Osteocyte (in vitro differentiated cells): ENCODE results near the gene COPS4. TPM values are rescaled to one million over a fixed set of nuclear protein-coding genes. Genes with fewer than 3 reads are reported as not detected.
"Not testable (repeated sequence)": the region's sequence is repeated elsewhere in the genome, so short reads cannot be mapped to it uniquely, and the experiment has no call there.

ENCODE experiments used
- DNase-seq: peaks from one replicate; pipeline ENCODE4 v3.0.0; 2021; ENCODE audit warnings: mixed read lengths; ENCODE audit not compliant: unreplicated experiment; ENCODE audit errors: extremely low spot score
- H3K27ac Mint-ChIP-seq: one replicate; pipeline ENCODE4 v1.8.0; 2021; ENCODE audit warnings: mild to moderate bottlenecking, mixed read lengths; ENCODE audit not compliant: unreplicated experiment
- H3K27me3 Mint-ChIP-seq: one replicate; pipeline ENCODE4 v1.8.0; 2021; ENCODE audit warnings: mixed read lengths; ENCODE audit not compliant: unreplicated experiment
- H3K36me3 Mint-ChIP-seq: one replicate; pipeline ENCODE4 v1.8.0; 2021; ENCODE audit warnings: mixed read lengths; ENCODE audit not compliant: unreplicated experiment
- H3K4me1 Mint-ChIP-seq: one replicate; pipeline ENCODE4 v1.8.0; 2021; ENCODE audit warnings: mixed read lengths; ENCODE audit not compliant: unreplicated experiment
- H3K4me3 Mint-ChIP-seq: one replicate; pipeline ENCODE4 v1.8.0; 2021; ENCODE audit warnings: mild to moderate bottlenecking, moderate library complexity, mixed read lengths; ENCODE audit not compliant: unreplicated experiment
- H3K9me3 Mint-ChIP-seq: one replicate; pipeline ENCODE4 v1.8.0; 2021; ENCODE audit warnings: mixed read lengths; ENCODE audit not compliant: unreplicated experiment
- CTCF ChIP-seq: fragments of 200-600 bp; sonication (generic); IDR thresholded peaks from 2 replicates; pipeline ENCODE4 v1.5.0; 2021; ENCODE audit warnings: antibody characterized with exemption, mild to moderate bottlenecking, moderate library complexity
- total RNA-seq: library from RNA; stranded (reverse); gene quantifications from 2 replicates; pipeline ENCODE4 v1.2.1, GENCODE V29; 2021

COPS4 gene
- total RNA-seq, 1 donor from 2014 or later: 38.5 TPM

GRCh38 chr4:83062739-83063138, 27.8 kb downstream of the COPS4 start:
- Mint-ChIP-seq H3K9me3 (no peaks in the 10 kb centered on the region), H3K27ac (no peak overlapping the region), H3K27me3 (no peaks in the 10 kb centered on the region), H3K4me1 (peaks cover 2% of the 10 kb centered on the region), H3K4me3 (no peak overlapping the region), H3K36me3 (peaks cover 38% of the 10 kb centered on the region)
- no peak for DNase-seq
- no peak for TF ChIP-seq CTCF

DNA sequence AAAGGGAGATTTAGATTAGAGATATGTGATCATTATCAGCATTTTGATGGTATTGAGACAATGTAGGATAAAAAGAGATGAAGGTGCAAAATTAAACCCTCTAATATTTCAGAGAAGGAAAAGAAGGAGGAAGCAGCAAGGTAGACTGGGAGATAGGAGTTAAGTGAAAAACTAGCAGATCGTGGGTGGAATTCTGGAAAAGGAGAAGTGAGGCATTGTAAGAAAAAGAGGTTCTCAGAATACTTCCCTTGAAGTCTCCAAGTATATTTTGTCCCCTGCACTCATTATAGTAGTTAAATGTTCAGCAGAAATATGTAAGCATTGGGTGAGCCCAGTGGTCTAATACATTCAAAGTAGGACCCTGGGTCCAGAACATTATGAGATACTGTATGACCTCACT, 30.3 kb downstream of the COPS4 start:
- DNase-seq: no peak
- H3K9me3 Mint-ChIP-seq: no peaks in the 10 kb centered on the region
- TF ChIP-seq CTCF: no peak
- H3K27ac Mint-ChIP-seq: no peak overlapping the region
- H3K4me1 Mint-ChIP-seq: peaks cover 2% of the 10 kb centered on the region
- peaks cover 45% of the 10 kb centered on the region for H3K36me3 Mint-ChIP-seq
- H3K27me3 Mint-ChIP-seq: no peaks in the 10 kb centered on the region
- no peak overlapping the region for H3K4me3 Mint-ChIP-seq

GRCh38 chr4:83067058-83067639, 32.2 kb downstream of the COPS4 start:
- Mint-ChIP-seq H3K9me3 (no peaks in the 10 kb centered on the region), H3K27ac (no peak overlapping the region), H3K36me3 (peaks cover 41% of the 10 kb centered on the region), H3K4me1 (peaks cover 11% of the 10 kb centered on the region), H3K4me3 (no peak overlapping the region), H3K27me3 (no peaks in the 10 kb centered on the region)
- no peak for DNase-seq
- TF ChIP-seq CTCF: no peak

GRCh38 chr4:83071116-83071515, 36.1 kb downstream of the COPS4 start:
- Mint-ChIP-seq H3K27me3 (no peaks in the 10 kb centered on the region), H3K36me3 (peaks cover 35% of the 10 kb centered on the region), H3K9me3 (no peaks in the 10 kb centered on the region), H3K4me1 (peaks cover 20% of the 10 kb centered on the region), H3K27ac (peak overlapping the region; percentile 61), H3K4me3 (no peak overlapping the region)
- no peak for TF ChIP-seq CTCF
- no peak for DNase-seq

- Mint-ChIP-seq H3K4me1 (peaks cover 18% of the 10 kb centered on the region), H3K27ac (no peak overlapping the region), H3K9me3 (no peaks in the 10 kb centered on the region), H3K4me3 (no peak overlapping the region), H3K27me3 (no peaks in the 10 kb centered on the region), H3K36me3 (peaks cover 24% of the 10 kb centered on the region)
- peak; percentile 82 for TF ChIP-seq CTCF
- no peak for DNase-seq
These were observed 39.2 kb downstream of the COPS4 start for GRCh38 chr4:83074086-83074704.

- H3K9me3 Mint-ChIP-seq, H3K27ac Mint-ChIP-seq, H3K4me3 Mint-ChIP-seq, H3K27me3 Mint-ChIP-seq, DNase-seq: not testable (repeated sequence)
- Mint-ChIP-seq H3K36me3 (peaks cover 20% of the 10 kb centered on the region), H3K4me1 (peaks cover 18% of the 10 kb centered on the region)
These were observed 39.8 kb downstream of the COPS4 start for GRCh38 chr4:83074783-83075182.
